ENCODE data around the gene DIS3L2.

GRCh38 chr2:232075080-232075479, 113.6 kb downstream of the DIS3L2 start:
- TF ChIP-seq CTCF (IDR thresholded peaks at IDR 0.05) (no peak), POLR2A (IDR thresholded peaks at IDR 0.05) (no peak)

Measured in uterus (tissue), 2 donors.